GM18909 (cell line): ENCODE data around the gene LSM7.
"Not testable (repeated sequence)": the region's sequence is repeated elsewhere in the genome, so short reads cannot be mapped to it uniquely, and the experiment has no call there.

Source experiments
- ATAC-seq: cut with Tn5 transposase; IDR thresholded peaks from one replicate; pipeline ENCODE4 v1.9.1; 2021; ENCODE audit warnings: mild to moderate bottlenecking; ENCODE audit not compliant: unreplicated experiment, poor library complexity

Gene LSM7

GRCh38 chr19:2282062-2282861, 46.1 kb downstream of the LSM7 start, which contains the start of gene PEAK3:
Gene PEAK3, minus strand, starts transcription at chr19:2282175. Its CDS starts 1,244 bp downstream, at chr19:2280931.
- no peak for ATAC-seq

GRCh38 chr19:2281265-2282061, 46.9 kb downstream of the LSM7 start:
- not testable (repeated sequence) for ATAC-seq

DNA sequence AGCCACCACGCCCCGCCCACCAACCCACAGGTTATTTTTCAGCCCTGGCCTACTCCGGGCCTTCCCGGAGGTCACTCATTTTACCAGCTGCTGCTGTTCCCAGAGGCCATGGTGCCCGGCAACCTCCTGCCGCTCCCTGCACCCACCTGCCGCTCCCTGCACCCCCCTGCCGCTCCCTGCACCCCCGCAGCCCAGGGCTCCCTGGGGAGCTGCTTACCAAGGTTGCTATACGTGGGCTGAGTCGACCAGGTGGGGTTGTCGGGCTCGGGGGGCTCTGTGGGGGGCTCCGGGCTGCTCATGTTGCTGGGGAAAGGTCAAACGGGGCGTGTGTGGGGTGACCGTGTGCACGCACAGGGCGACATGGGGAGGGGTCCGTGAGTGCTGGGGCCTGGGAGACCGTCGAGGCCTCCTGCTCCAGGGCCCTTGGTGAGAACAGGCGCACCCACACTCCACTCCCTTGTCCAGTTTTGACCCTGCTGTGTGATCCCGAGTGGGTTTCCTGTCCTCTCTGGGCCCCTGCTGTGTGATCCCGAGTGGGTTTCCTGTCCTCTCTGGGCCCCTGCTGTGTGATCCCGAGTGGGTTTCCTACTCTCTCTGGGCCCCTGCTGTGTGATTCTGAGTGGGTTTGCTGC, 47.6 kb downstream of the LSM7 start:
- no peak for ATAC-seq

GRCh38 chr19:2278459-2279158, 49.8 kb downstream of the LSM7 start:
- ATAC-seq, result no peak

DNA sequence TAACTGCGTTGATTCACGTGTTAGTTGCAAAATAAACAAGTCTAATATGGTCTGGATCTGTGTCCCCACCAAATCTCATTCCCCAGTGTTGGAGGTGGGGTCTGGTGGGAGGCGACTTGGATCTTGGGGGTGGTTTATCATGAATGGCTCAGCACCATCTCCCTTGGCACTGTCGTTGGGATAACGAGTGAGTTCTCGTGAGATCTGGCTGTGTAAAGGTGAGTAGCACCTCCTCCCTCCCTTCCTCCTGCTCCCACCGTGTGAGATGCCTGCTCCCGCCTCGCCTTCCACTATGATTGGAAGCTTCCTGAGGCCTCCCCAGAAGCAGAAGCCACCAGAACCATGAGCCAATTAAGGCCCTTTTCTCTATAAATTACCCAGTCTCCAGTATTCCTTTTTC, 51.2 kb downstream of the LSM7 start:
- no peak for ATAC-seq

DNA sequence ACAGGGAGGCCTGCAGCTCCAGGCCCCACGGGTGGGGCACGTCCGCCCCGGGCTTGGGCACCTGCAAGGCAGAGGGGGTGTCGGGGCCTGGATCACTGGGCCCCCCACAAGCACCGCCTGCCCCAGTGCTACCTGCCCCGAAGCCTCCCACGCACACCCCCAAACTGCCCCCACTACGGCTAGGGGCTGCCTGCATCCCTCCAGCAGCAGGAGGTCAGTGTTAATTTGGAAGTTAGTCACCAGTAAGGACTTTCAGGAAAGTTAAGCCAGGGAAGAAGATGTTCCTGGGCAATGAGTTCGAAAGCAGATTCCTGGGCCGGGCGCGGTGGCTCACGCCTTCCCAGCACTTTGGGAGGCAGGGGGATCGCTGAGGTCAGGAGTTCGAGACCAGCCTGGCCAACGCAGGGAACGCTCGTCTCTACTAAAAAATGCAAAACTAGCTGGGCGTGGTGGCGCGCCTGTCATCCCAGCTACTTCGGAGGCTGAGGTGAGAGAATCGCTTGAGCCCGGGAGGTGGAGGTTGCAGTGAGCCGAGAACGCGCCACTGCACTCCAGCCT, 51.9 kb downstream of the LSM7 start:
- no peak for ATAC-seq

- ATAC-seq, result no peak
Measured at GRCh38 chr19:2275588-2276428, 52.6 kb downstream of the LSM7 start.

DNA sequence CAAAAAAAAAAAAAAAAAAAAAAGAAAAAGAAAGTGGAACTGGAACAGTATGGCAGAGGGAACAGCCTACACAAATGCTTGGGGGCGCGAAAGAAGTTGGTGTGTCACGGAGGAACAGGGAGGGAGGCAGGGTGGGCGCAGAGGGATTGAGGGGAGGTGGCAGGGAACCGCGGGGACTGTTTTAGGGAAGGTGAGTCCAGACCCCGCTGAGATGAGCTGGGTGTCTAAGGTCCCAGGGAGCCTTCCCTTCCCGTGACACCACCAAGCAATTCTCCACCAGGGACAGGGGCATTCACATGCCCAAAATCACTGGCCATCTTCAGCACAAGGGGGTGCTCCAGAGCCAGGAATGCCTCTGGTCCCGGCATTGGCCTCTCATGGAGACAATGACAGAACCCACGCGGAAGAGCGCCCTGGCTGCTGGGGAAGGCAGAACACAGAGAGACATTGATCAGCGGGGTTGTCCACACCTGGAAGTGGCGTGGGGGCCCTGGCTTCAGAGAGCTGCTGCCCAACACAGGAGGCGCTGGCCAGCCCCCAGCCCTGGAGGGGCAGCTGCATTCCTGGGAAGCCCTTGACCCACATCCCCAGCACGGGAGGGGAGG, 53.4 kb downstream of the LSM7 start:
- ATAC-seq, result no peak

- ATAC-seq, result no peak
Measured at GRCh38 chr19:2274185-2274711, 54.1 kb downstream of the LSM7 start.

- no peak for ATAC-seq
Measured at GRCh38 chr19:2273356-2274184, 54.8 kb downstream of the LSM7 start.
